ENCODE results near the gene SYN1. TPM values are rescaled to one million over a fixed set of nuclear protein-coding genes. Genes with fewer than 3 reads are reported as not detected.

The SYN1 gene
- total RNA-seq, 1 donor from 2014 or later = 2.9 TPM

GRCh38 chrX:47568656-47569295, 50.9 kb downstream of the SYN1 start:
- peaks cover 8% of the 10 kb centered on the region for H3K4me1 Mint-ChIP-seq (ENCODE audit: unreplicated experiment)
- H3K9me3 Mint-ChIP-seq (ENCODE audit: unreplicated experiment) = no peaks in the 10 kb centered on the region
- no peak overlapping the region for H3K4me3 Mint-ChIP-seq (ENCODE audit: unreplicated experiment)
- H3K27ac Mint-ChIP-seq (ENCODE audit: unreplicated experiment) = no peak overlapping the region
- peaks cover 31% of the 10 kb centered on the region for H3K36me3 Mint-ChIP-seq (ENCODE audit: low read depth, unreplicated experiment)
- peak; percentile 31 for TF ChIP-seq CTCF (IDR thresholded peaks at IDR 0.05; ENCODE audit: unreplicated experiment)
- no peak for DNase-seq (ENCODE audit: low spot score)
- H3K27me3 Mint-ChIP-seq (ENCODE audit: unreplicated experiment) = peaks cover 8% of the 10 kb centered on the region

DNA sequence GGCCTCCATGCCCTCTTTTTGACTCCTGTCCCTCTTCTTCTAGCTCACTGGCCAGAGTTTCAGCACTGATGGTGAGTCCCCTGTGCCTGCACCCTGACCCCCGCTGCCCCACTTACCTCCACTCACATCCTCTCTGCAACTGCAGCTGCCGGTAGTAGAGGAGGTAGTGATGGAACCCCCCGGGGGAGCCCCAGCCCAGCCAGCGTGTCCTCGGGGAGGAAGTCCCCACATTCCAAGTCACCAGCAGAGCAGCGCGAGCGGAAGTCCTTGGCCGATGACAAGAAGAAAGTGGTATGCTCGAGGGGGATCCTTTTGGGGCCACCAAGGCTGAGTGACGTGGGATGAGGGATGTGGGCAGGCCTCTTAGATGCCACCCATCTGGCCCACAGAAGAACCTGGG, 52.8 kb downstream of the SYN1 start:
- no peak for TF ChIP-seq CTCF (IDR thresholded peaks at IDR 0.05; ENCODE audit: unreplicated experiment)
- Mint-ChIP-seq H3K4me3 (ENCODE audit: unreplicated experiment) (no peak overlapping the region), H3K36me3 (ENCODE audit: low read depth, unreplicated experiment) (peaks cover 30% of the 10 kb centered on the region), H3K27me3 (ENCODE audit: unreplicated experiment) (peaks cover 6% of the 10 kb centered on the region), H3K27ac (ENCODE audit: unreplicated experiment) (no peak overlapping the region), H3K4me1 (ENCODE audit: unreplicated experiment) (no peaks in the 10 kb centered on the region), H3K9me3 (ENCODE audit: unreplicated experiment) (no peaks in the 10 kb centered on the region)
- DNase-seq (ENCODE audit: low spot score) = no peak

DNA sequence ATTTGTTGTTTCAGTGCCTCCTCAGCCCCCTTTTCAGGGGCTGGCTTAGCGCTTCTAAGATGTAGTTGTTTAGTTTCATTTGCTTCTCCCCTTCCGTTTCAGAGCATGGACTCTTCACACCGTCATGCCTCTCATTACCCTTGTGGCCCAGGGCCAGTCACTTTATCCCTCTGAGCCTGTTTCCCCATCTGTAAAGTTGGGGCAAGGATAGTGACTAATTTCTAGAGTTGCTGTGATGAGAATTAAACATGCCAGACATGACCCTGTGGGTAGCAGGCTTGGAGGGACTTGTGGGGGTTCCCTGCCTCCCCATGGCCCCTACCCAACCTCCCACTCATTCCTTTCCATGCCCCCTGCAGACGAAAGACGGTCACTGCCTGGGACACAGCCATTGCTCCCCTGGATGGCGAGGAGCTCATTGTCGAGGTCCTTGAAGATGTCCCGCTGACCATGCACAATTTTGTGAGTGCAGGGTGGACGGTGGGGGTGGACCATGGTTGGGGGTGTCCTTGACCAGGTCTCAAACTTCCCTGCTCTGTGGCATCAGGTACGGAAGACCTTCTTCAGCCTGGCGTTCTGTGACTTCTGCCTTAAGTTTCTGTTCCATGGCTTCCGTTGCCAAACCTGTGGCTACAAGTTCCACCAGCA, 55.1 kb downstream of the SYN1 start:
- H3K27ac Mint-ChIP-seq (ENCODE audit: unreplicated experiment) = no peak overlapping the region
- no peak for DNase-seq (ENCODE audit: low spot score)
- no peak overlapping the region for H3K4me3 Mint-ChIP-seq (ENCODE audit: unreplicated experiment)
- no peak for TF ChIP-seq CTCF (IDR thresholded peaks at IDR 0.05; ENCODE audit: unreplicated experiment)
- peaks cover 20% of the 10 kb centered on the region for H3K36me3 Mint-ChIP-seq (ENCODE audit: low read depth, unreplicated experiment)
- peaks cover 11% of the 10 kb centered on the region for H3K4me1 Mint-ChIP-seq (ENCODE audit: unreplicated experiment)
- peaks cover 11% of the 10 kb centered on the region for H3K27me3 Mint-ChIP-seq (ENCODE audit: unreplicated experiment)
- H3K9me3 Mint-ChIP-seq (ENCODE audit: unreplicated experiment) = no peaks in the 10 kb centered on the region

- no peak for DNase-seq (ENCODE audit: low spot score)
- Mint-ChIP-seq H3K4me3 (ENCODE audit: unreplicated experiment) (peak overlapping the region; percentile 59), H3K36me3 (ENCODE audit: low read depth, unreplicated experiment) (peaks cover 15% of the 10 kb centered on the region), H3K27me3 (ENCODE audit: unreplicated experiment) (peaks cover 11% of the 10 kb centered on the region), H3K9me3 (ENCODE audit: unreplicated experiment) (no peaks in the 10 kb centered on the region), H3K27ac (ENCODE audit: unreplicated experiment) (no peak overlapping the region), H3K4me1 (ENCODE audit: unreplicated experiment) (peaks cover 11% of the 10 kb centered on the region)
- TF ChIP-seq CTCF (IDR thresholded peaks at IDR 0.05; ENCODE audit: unreplicated experiment) = no peak
These were observed 55.8 kb downstream of the SYN1 start for GRCh38 chrX:47563801-47564315.
